ENCODE results near the gene SBNO2.

- TF ChIP-seq EZH2 (IDR thresholded peaks at IDR 0.05) (no peak), CTCF (IDR thresholded peaks at IDR 0.05) (no peak)
Observed at GRCh38 chr19:1136621-1137317, 37.3 kb downstream of the SBNO2 start.

Data from neural progenitor cell (in vitro differentiated cells).